IMR-90 (cell line): ENCODE measurements around the gene ARHGEF3. TPM values are rescaled to one million over a fixed set of nuclear protein-coding genes. Genes with fewer than 3 reads are reported as not detected.

Source experiments
- CTCF ChIP-seq: conservative IDR thresholded peaks from 2 replicates; pipeline ENCODE4 v1.5.1; 2012; ENCODE audit warnings: mild to moderate bottlenecking, low read depth, low read length, improper control_type of control experiment
- polyA plus RNA-seq, 3 experiments: library from polyadenylated mRNA; depleted of rRNA; stranded (reverse); fragments of >200 nt; gene quantifications; 2 replicates each; pipeline ENCODE4 v1.2.3, GENCODE V29; 2012; ENCODE audit warnings: low replicate concordance in 1 of 3
- total RNA-seq: library from RNA; depleted of rRNA; stranded (reverse); fragments of >200 nt; gene quantifications from 2 replicates; pipeline ENCODE4 v1.2.3, GENCODE V29; 2012

The ARHGEF3 gene
- total and polyA plus RNA-seq, 2 of the 4 experiments (the other 2 are of a cell fraction) = 2.1 to 2.3 TPM

- no peak for TF ChIP-seq CTCF
Measured at GRCh38 chr3:56825567-56826438, 24.1 kb upstream of the ARHGEF3 start (continued).
